Spleen (tissue), 11 donors: ENCODE measurements around the gene CD81. TPM values are rescaled to one million over a fixed set of nuclear protein-coding genes. Genes with fewer than 3 reads are reported as not detected.
A peak's percentile ranks its signal among the peaks of the same experiment; 100 is the strongest.

Experiments used
- DNase-seq: peaks from one replicate; pipeline ENCODE4 v3.0.0-alpha.2; 2020
- H3K27ac ChIP-seq, 8 donors: fragments of 200-600 bp; sonication (generic) in 7 of 8; 1 replicate in 4 of 8; 2 replicates in 4 of 8; pipeline versions ENCODE4 v1.5.0 to v1.8.0; 2016 to 2021; ENCODE audit warnings: inconsistent platforms in 4 of 8, mild to moderate bottlenecking in 4 of 8, moderate library complexity in 1 of 8
- H3K27me3 ChIP-seq, 7 donors: fragments of 200-600 bp; sonication (generic) in 6 of 7; replicated peaks in 1 of 7; 1 replicate in 4 of 7; 2 replicates in 3 of 7; pipeline versions ENCODE4 v1.5.0 to v1.8.0; 2016 to 2021; ENCODE audit warnings: inconsistent platforms in 3 of 7, mild to moderate bottlenecking in 1 of 7
- H3K36me3 ChIP-seq, 6 donors: fragments of 200-600 bp; sonication (generic) in 5 of 6; 1 replicate in 4 of 6; 2 replicates in 2 of 6; pipeline versions ENCODE4 v1.5.0 to v1.8.0; 2016 to 2021; ENCODE audit warnings: inconsistent platforms in 2 of 6
- H3K4me1 ChIP-seq, 6 donors: fragments of 200-600 bp; sonication (generic) in 5 of 6; 1 replicate in 3 of 6; 2 replicates in 3 of 6; pipeline versions ENCODE4 v1.5.0 to v1.8.0; 2016 to 2021; ENCODE audit warnings: inconsistent platforms in 3 of 6
- H3K4me3 ChIP-seq, 8 donors: fragments of 200-600 bp; sonication (generic) in 7 of 8; 1 replicate in 4 of 8; 2 replicates in 4 of 8; pipeline versions ENCODE4 v1.5.0 to v1.8.0; 2016 to 2021; ENCODE audit warnings: inconsistent platforms in 4 of 8, mild to moderate bottlenecking in 4 of 8, moderate library complexity in 2 of 8
- H3K9me3 ChIP-seq, 8 donors: fragments of 200-600 bp; sonication (generic) in 7 of 8; 1 replicate in 4 of 8; 2 replicates in 4 of 8; pipeline versions ENCODE4 v1.5.0 to v1.8.0; 2016 to 2021; ENCODE audit warnings: inconsistent platforms in 4 of 8
- CTCF ChIP-seq, 11 experiments: fragments of 200-600 bp in 7 of 11; fragments of 450-650 bp in 4 of 11; sonication (generic) in 4 of 11; IDR thresholded peaks in 8 of 11; conservative IDR thresholded peaks in 3 of 11; 1 replicate in 7 of 11; 2 replicates in 4 of 11; pipeline versions ENCODE4 v1.4.0 to v1.8.0; 2016 to 2021; ENCODE audit warnings: antibody characterized with exemption in 11 of 11, inconsistent platforms in 4 of 11, mild to moderate bottlenecking in 1 of 11
- POLR2A ChIP-seq, 3 donors: fragments of 450-650 bp; IDR thresholded peaks; one replicate each; pipeline ENCODE4 v1.5.1; 2017; ENCODE audit warnings: antibody characterized with exemption in 3 of 3, mild to moderate bottlenecking in 1 of 3
- POLR2AphosphoS5 ChIP-seq, 3 donors: sonication (generic); formaldehyde crosslinking; IDR thresholded peaks; one replicate each; pipeline ENCODE4 v1.5.1; 2017; ENCODE audit warnings: antibody characterized with exemption in 3 of 3
- WGBS, 5 donors: extraction: QIAGEN DNeasy Blood & Tissue Kit in 3 of 5; methylation state at CpG; one replicate each; pipeline versions ENCODE4 v1.1.5 to v1.1.7; 2013 to 2018; 5-methylcytosine and 5-hydroxymethylcytosine counted together
- intact Hi-C: fragments of 100-400 bp; cut with DNase I; formaldehyde crosslinking; loops from one replicate; pipeline ENCODE4 v1.15.0; 2023; ENCODE audit warnings: low total_unique reads
- polyA plus RNA-seq, 3 donors: library from polyadenylated mRNA; stranded (reverse); fragments of 200-250 nt; gene quantifications; one replicate each; pipeline ENCODE4 v1.2.1, GENCODE V29; 2013
- total RNA-seq, 7 donors: library from RNA; depleted of rRNA in 3 of 7; stranded (reverse); fragments of >200 nt in 3 of 7; fragmentation: NEBNext Ultra II Directional in 4 of 7; extraction: Animal tissue kit (Norgen Biotek cat#: 25700) in 4 of 7; gene quantifications; one replicate each; pipeline versions ENCODE4 v1.1.0 to v1.2.1, GENCODE V29; 2016 to 2021
- donor health status: healthy with polysubstance abuse.
- donor health status: DM: no; HTN: no; CAD: no; lungs with moderate emphysema.
- donor health status: DM: no; HTN: no; CAD: no.
- donor health status: Bipolar disorder and iron deficiency.
- donor health status: healthy.
- donor health status: DM: no; HTN: no; CAD: no.
- donor health status: DM: yes; HTN: yes; CAD: no.

Gene CD81
- total and polyA plus RNA-seq, 10 donors, result 191 to 594 (median 433) TPM

DNA sequence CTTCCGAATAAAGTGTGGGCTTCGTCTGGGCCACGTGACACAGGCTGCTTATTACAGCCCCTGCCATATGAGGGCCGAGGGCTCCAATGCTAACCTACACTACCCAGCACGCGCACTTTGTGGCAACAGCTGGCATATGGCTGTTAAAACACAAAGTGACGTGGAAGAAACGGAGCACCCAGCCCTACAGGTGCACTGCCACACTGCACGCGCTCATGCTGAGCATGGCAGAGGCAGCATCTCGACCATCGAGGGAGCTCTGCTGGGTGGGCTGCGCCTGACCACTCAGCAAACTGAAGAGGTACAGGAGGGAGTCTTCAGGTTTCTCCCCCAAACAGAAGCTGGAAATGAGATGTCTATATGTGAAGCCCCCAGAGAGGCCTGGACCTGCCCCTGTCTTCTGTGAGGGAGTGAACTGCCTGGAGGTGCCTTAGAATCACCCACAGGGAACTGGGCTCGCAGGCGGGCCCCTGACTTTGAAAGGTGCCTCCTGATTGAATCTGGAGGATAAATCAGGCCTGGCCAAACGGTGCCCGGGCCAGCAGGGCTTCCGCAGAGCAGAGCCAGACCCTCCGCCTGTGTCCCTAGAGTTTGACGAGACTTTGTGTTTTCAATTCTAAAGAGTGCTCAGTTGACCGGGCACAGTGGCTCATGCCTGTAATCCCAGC lies 41.7 kb downstream of the CD81 start:
- intact Hi-C loops, result loop anchor here (2.0 kb wide), 1 partner anchor 222 kb away; no protein-coding TSS in a partner anchor
- DNase-seq, result no peak
- no peak for TF ChIP-seq POLR2A (IDR thresholded peaks at IDR 0.05)
- TF ChIP-seq POLR2AphosphoS5 (IDR thresholded peaks at IDR 0.05), result no peak
- no peak for TF ChIP-seq CTCF (IDR thresholded peaks at IDR 0.05 in 8 of 11, conservative IDR thresholded peaks at IDR 0.05 in 3 of 11)
- Histone ChIP-seq H3K36me3 (no peaks in the 10 kb centered on the region), H3K9me3 (no peaks in the 10 kb centered on the region), H3K4me3 (no peak overlapping the region), H3K4me1 (peaks cover 6 to 21% (median 14%) of the 10 kb centered on the region in 6 donors), H3K27me3 (peaks cover 0 to 42% (median 5%) of the 10 kb centered on the region in 7 donors), H3K27ac (no peak overlapping the region)
- WGBS, 5 donors, result 76 to 85% (median 77%) methylated on average over 16 to 21 of the region's 21 CpGs

GRCh38 chr11:2419638-2420501 lies 42.8 kb downstream of the CD81 start:
- H3K27me3 ChIP-seq, result peaks cover 0 to 39% (median 5%) of the 10 kb centered on the region in 7 donors
- WGBS, 5 donors, result 49 to 60% (median 52%) methylated on average over 29 to 36 of the region's 36 CpGs
- intact Hi-C loops, result loop anchor here (2.0 kb wide), 1 partner anchor 223 kb away; no protein-coding TSS in a partner anchor
- peak; percentile 92 for DNase-seq
- H3K4me3 ChIP-seq, result no peak overlapping the region
- no peaks in the 10 kb centered on the region for H3K9me3 ChIP-seq
- H3K36me3 ChIP-seq, result no peaks in the 10 kb centered on the region
- no peak overlapping the region for H3K27ac ChIP-seq
- peaks cover 6 to 21% (median 14%) of the 10 kb centered on the region in 6 donors for H3K4me1 ChIP-seq
- TF ChIP-seq POLR2A (IDR thresholded peaks at IDR 0.05), result no peak
- TF ChIP-seq CTCF (IDR thresholded peaks at IDR 0.05 in 8 of 11, conservative IDR thresholded peaks at IDR 0.05 in 3 of 11), result peak; percentile 73 to 94 (median 87)
- TF ChIP-seq POLR2AphosphoS5 (IDR thresholded peaks at IDR 0.05), result peak in 1 of 3 donors; percentile 34

GRCh38 chr11:2420502-2421225 lies 43.6 kb downstream of the CD81 start:
- peak; percentile 94 for DNase-seq

More at GRCh38 chr11:2420502-2421225, 43.6 kb downstream of the CD81 start:
- Histone ChIP-seq H3K36me3 (no peaks in the 10 kb centered on the region), H3K27me3 (peaks cover 0 to 40% (median 5%) of the 10 kb centered on the region in 7 donors), H3K27ac (no peak overlapping the region), H3K4me1 (peaks cover 6 to 21% (median 14%) of the 10 kb centered on the region in 6 donors), H3K4me3 (no peak overlapping the region), H3K9me3 (no peaks in the 10 kb centered on the region)
- intact Hi-C loops, result no loop called here
- TF ChIP-seq POLR2A (IDR thresholded peaks at IDR 0.05) (no peak), CTCF (IDR thresholded peaks at IDR 0.05 in 8 of 11, conservative IDR thresholded peaks at IDR 0.05 in 3 of 11) (peak; percentile 88 to 99 (median 96)), POLR2AphosphoS5 (IDR thresholded peaks at IDR 0.05) (peak in 2 of 3 donors; percentile 40 to 48)
- 26 to 49% (median 29%) methylated on average over 16 to 44 of the region's 44 CpGs for WGBS, 5 donors
